ENCODE results near the gene AIP.

The AIP gene

DNA sequence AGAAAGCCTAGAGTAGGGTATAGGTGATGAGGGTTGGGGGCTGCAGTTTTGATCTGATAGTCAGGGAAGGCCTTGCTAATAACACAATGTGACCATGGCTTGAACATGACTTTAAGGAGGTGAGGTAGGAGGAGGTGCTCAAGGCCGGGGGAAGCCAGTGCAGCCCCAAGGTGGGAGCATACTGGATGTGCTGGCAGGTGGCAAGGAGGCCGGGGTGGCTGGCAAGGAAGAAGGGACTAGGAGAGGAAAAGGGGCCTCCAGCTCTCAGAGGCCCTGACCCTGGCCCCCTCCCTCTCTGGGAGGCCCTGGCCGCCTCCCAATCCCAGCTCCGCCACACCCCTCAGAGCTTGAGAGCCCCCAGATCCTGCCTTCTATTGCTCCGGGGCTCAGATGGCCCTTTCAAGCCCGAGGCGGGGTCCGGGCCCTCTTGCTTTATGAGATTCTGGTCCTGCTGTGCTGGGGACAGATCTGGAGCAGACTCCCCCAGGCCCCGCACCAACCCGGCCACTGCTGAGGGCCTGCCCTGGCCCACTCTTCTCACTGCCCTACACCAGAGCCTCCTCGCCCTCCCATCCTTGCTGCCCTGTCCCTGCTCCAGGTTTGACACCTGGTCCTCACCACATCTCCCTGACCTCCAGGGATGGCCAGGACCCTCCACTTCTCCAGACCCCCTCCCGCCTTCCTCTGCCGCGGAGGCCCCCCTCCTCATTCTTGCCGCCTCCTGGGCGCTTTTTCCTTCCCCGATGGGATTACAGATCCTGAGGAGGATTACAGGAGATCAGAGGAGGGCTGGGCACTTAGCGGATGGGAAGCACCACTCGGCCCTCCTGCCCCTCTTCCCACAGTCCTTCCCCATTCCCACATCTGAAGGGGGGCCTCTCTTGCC, 20.5 kb downstream of the AIP start:
- Histone ChIP-seq H3K27ac (replicated peaks) (no peak overlapping the region), H3K27me3 (ENCODE audit: insufficient read depth, poor library complexity, severe bottlenecking) (no peaks in the 10 kb centered on the region), H3K4me3 (replicated peaks; ENCODE audit: insufficient read depth, low read length) (peak overlapping the region; percentile 89; the same call in 1 of the 2 replicates)
- TF ChIP-seq GABPA (IDR thresholded peaks at IDR 0.05; ENCODE audit: low read depth) (no peak), POLR2AphosphoS5 (IDR thresholded peaks at IDR 0.05; ENCODE audit: low read depth) (no peak), SPI1 (IDR thresholded peaks at IDR 0.05; ENCODE audit: borderline replicate concordance, low read depth) (no peak)
- TF ChIP-seq, protein P1, sequence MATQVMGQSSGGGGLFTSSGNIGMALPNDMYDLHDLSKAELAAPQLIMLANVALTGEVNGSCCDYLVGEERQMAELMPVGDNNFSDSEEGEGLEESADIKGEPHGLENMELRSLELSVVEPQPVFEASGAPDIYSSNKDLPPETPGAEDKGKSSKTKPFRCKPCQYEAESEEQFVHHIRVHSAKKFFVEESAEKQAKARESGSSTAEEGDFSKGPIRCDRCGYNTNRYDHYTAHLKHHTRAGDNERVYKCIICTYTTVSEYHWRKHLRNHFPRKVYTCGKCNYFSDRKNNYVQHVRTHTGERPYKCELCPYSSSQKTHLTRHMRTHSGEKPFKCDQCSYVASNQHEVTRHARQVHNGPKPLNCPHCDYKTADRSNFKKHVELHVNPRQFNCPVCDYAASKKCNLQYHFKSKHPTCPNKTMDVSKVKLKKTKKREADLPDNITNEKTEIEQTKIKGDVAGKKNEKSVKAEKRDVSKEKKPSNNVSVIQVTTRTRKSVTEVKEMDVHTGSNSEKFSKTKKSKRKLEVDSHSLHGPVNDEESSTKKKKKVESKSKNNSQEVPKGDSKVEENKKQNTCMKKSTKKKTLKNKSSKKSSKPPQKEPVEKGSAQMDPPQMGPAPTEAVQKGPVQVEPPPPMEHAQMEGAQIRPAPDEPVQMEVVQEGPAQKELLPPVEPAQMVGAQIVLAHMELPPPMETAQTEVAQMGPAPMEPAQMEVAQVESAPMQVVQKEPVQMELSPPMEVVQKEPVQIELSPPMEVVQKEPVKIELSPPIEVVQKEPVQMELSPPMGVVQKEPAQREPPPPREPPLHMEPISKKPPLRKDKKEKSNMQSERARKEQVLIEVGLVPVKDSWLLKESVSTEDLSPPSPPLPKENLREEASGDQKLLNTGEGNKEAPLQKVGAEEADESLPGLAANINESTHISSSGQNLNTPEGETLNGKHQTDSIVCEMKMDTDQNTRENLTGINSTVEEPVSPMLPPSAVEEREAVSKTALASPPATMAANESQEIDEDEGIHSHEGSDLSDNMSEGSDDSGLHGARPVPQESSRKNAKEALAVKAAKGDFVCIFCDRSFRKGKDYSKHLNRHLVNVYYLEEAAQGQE (IDR thresholded peaks at IDR 0.05; ENCODE audit: insufficient replicate concordance, low read depth): no peak
- TF ChIP-seq, protein P2, sequence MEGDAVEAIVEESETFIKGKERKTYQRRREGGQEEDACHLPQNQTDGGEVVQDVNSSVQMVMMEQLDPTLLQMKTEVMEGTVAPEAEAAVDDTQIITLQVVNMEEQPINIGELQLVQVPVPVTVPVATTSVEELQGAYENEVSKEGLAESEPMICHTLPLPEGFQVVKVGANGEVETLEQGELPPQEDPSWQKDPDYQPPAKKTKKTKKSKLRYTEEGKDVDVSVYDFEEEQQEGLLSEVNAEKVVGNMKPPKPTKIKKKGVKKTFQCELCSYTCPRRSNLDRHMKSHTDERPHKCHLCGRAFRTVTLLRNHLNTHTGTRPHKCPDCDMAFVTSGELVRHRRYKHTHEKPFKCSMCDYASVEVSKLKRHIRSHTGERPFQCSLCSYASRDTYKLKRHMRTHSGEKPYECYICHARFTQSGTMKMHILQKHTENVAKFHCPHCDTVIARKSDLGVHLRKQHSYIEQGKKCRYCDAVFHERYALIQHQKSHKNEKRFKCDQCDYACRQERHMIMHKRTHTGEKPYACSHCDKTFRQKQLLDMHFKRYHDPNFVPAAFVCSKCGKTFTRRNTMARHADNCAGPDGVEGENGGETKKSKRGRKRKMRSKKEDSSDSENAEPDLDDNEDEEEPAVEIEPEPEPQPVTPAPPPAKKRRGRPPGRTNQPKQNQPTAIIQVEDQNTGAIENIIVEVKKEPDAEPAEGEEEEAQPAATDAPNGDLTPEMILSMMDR (IDR thresholded peaks at IDR 0.05; ENCODE audit: insufficient read depth, low read length): no peak
- DNase-seq (ENCODE audit: low read depth in 1 of 2, low spot score in 1 of 2): no peak

DNA sequence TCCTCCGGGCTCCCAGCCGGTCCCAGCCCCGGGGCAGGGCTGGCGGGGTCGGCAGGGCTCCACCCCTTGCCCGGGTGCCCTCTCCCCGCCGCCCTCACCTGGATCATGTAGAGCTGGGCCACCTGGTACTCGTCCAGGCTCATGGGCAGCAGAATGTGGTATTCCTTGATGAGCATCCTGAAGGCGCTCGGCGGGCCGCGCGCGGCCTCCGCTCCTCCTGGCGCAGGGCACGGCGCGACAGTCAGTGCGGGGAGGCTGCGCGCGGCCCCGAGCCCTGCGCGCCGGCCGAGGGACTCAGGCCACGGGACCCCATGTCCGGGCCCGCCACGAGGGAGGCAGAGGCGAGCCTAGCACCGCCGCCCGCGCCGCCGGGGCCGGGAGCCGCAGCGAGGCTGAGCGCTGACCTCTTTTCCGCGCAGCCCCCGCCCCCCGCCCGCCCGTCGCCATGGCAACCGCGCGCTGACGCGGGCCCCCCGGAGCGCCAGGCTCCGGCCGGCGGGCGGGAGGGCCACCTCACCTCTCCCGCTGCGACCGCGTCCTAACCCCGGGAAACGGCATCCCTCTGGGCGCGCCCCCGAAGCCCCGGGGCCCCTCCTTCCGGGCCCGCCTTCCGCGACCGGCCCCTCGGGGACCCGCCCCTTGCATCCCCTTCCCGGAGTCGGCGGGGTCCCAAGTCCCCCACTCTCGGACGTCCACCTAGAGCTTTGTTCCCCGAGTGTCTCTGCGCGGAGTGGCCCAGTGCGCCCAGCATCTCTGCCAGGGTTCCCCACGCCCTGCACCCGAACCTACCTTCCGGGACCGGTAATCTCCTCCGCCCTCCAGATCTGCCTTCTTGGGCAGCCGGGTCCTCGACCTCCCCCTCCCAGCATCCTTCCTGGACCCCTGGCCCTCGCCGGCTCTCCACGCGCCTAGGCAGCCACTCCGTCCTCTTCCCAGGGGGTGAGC, 21.5 kb downstream of the AIP start:
- DNase-seq (ENCODE audit: low read depth in 1 of 2, low spot score in 1 of 2): no peak
- H3K4me3 ChIP-seq (replicated peaks; ENCODE audit: insufficient read depth, low read length): peak overlapping the region; percentile 89
- H3K27ac ChIP-seq (replicated peaks): peak overlapping the region; percentile 71
- TF ChIP-seq GABPA (IDR thresholded peaks at IDR 0.05; ENCODE audit: low read depth) (no peak), SPI1 (IDR thresholded peaks at IDR 0.05; ENCODE audit: borderline replicate concordance, low read depth) (no peak), POLR2AphosphoS5 (IDR thresholded peaks at IDR 0.05; ENCODE audit: low read depth) (no peak)
- TF ChIP-seq, protein P1 (IDR thresholded peaks at IDR 0.05; ENCODE audit: insufficient replicate concordance, low read depth): no peak
- TF ChIP-seq, protein P2 (IDR thresholded peaks at IDR 0.05; ENCODE audit: insufficient read depth, low read length): no peak
- H3K27me3 ChIP-seq (ENCODE audit: insufficient read depth, poor library complexity, severe bottlenecking): no peaks in the 10 kb centered on the region

DNA sequence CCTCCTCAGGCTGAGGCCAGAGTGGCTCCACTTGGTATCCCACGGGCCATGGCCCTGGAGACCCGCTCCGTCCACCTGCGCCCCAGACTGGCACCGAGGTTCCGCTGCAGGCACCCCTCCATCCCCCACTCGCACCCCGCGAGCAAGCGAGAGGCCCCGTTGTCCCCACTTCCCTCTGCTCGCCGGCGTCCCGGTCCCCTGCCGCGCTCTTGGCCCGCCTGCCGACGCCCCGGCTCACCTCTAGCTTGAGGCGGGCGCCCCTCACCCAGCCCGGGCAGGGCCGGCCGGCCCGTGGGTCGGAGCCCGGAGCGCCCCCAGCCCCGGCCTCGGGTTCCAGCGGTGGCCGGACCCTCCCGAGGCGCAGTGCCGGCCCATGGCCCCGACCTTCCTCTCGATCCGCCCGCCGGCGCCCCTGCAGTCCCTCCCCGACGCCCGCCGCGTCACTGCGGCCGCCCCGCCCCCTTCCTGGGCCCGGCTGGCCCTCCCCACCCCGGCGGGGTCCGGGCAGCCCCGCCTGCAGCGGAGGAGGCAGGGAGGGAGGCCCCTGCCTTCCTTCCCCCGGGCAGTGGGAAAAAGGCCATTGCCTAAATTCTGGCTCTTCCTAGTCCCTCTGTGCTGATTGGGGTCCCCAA, 22.2 kb downstream of the AIP start, which contains the start of gene PITPNM1:
Gene PITPNM1 (minus strand): TSS at position 414 of the 632 bp plus-strand sequence. CDS start 1,183 bp downstream, outside the sequence.
- DNase-seq (ENCODE audit: low read depth in 1 of 2, low spot score in 1 of 2): peak; percentile 66 to 75
- no peaks in the 10 kb centered on the region for H3K27me3 ChIP-seq (ENCODE audit: insufficient read depth, poor library complexity, severe bottlenecking)
- peak within 1 kb of the TSS; percentile 71 for H3K27ac ChIP-seq (replicated peaks)
- peak within 1 kb of the TSS; percentile 89 for H3K4me3 ChIP-seq (replicated peaks; ENCODE audit: insufficient read depth, low read length)
- TF ChIP-seq POLR2AphosphoS5 (IDR thresholded peaks at IDR 0.05; ENCODE audit: low read depth) (no peak), SPI1 (IDR thresholded peaks at IDR 0.05; ENCODE audit: borderline replicate concordance, low read depth) (peak; percentile 67; the same call in 1 of the 2 replicates)
